Measurements from ENCODE around the gene DMXL1.

DNA sequence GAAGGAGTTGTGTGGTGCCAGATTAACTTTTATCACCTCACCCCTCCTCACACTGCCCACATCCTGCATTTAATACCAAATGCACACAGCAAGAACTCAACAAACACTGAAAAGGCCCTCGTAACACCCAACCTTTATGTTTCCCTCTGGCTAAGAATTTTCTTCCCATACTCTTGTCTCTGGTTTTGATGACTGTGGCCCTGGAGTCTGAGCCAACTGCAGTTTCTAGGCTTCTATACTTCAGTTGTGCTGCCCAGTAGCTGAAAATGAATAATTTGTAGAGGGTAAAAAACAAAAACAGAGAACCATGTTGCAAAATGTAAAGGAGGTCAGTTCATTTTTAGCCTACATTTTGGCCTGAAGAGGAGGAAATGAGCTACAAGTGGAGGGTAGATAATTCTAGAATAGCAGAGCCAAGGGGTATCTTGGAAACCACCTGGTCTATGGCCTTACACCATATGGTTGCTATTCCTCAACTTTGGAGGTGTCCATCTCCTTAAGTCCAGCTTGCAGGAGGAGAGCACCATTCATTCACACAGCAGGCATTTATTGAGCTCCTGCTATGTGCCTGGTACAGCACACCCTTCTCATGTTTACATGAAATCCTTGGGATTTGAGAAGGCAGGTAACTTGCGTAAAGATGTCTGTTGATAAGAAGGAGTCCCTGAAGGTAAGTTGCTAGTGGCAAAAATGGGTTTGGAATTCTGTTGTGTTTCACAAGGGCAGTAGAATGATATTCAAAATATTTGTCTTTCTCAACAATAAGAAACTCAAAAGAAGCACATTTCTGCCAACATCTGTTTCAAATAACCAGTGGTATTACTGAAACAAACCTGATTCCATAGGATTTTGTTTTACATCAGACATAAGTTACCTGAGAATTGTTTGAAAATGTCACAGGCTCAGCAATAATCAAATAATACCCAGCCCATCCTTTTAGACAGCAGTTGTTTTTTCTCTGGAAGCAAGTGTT lies 201.2 kb downstream of the DMXL1 start:
- TF ChIP-seq, protein P1, sequence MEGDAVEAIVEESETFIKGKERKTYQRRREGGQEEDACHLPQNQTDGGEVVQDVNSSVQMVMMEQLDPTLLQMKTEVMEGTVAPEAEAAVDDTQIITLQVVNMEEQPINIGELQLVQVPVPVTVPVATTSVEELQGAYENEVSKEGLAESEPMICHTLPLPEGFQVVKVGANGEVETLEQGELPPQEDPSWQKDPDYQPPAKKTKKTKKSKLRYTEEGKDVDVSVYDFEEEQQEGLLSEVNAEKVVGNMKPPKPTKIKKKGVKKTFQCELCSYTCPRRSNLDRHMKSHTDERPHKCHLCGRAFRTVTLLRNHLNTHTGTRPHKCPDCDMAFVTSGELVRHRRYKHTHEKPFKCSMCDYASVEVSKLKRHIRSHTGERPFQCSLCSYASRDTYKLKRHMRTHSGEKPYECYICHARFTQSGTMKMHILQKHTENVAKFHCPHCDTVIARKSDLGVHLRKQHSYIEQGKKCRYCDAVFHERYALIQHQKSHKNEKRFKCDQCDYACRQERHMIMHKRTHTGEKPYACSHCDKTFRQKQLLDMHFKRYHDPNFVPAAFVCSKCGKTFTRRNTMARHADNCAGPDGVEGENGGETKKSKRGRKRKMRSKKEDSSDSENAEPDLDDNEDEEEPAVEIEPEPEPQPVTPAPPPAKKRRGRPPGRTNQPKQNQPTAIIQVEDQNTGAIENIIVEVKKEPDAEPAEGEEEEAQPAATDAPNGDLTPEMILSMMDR (tag by site-specific recombination; IDR thresholded peaks at IDR 0.05) = no peak
- TF ChIP-seq, protein P2, sequence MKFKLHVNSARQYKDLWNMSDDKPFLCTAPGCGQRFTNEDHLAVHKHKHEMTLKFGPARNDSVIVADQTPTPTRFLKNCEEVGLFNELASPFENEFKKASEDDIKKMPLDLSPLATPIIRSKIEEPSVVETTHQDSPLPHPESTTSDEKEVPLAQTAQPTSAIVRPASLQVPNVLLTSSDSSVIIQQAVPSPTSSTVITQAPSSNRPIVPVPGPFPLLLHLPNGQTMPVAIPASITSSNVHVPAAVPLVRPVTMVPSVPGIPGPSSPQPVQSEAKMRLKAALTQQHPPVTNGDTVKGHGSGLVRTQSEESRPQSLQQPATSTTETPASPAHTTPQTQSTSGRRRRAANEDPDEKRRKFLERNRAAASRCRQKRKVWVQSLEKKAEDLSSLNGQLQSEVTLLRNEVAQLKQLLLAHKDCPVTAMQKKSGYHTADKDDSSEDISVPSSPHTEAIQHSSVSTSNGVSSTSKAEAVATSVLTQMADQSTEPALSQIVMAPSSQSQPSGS (tag by site-specific recombination; IDR thresholded peaks at IDR 0.05; ENCODE audit: low read depth) = no peak
- TF ChIP-seq IKZF3 (tag by site-specific recombination; IDR thresholded peaks at IDR 0.05) (no peak), ZNF701 (tag by site-specific recombination; IDR thresholded peaks at IDR 0.05) (no peak), ZNF785 (tag by site-specific recombination; IDR thresholded peaks at IDR 0.05) (no peak), MZF1 (tag by site-specific recombination; IDR thresholded peaks at IDR 0.05; ENCODE audit: borderline replicate concordance) (no peak), ZFP37 (tag by site-specific recombination; IDR thresholded peaks at IDR 0.05) (no peak), KLF9 (tag by site-specific recombination; IDR thresholded peaks at IDR 0.05; ENCODE audit: low read depth) (no peak), ZNF768 (tag by site-specific recombination; IDR thresholded peaks at IDR 0.05) (no peak)
- TF ChIP-seq, protein P3, sequence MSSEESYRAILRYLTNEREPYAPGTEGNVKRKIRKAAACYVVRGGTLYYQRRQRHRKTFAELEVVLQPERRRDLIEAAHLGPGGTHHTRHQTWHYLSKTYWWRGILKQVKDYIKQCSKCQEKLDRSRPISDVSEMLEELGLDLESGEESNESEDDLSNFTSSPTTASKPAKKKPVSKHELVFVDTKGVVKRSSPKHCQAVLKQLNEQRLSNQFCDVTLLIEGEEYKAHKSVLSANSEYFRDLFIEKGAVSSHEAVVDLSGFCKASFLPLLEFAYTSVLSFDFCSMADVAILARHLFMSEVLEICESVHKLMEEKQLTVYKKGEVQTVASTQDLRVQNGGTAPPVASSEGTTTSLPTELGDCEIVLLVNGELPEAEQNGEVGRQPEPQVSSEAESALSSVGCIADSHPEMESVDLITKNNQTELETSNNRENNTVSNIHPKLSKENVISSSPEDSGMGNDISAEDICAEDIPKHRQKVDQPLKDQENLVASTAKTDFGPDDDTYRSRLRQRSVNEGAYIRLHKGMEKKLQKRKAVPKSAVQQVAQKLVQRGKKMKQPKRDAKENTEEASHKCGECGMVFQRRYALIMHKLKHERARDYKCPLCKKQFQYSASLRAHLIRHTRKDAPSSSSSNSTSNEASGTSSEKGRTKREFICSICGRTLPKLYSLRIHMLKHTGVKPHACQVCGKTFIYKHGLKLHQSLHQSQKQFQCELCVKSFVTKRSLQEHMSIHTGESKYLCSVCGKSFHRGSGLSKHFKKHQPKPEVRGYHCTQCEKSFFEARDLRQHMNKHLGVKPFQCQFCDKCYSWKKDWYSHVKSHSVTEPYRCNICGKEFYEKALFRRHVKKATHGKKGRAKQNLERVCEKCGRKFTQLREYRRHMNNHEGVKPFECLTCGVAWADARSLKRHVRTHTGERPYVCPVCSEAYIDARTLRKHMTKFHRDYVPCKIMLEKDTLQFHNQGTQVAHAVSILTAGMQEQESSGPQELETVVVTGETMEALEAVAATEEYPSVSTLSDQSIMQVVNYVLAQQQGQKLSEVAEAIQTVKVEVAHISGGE (tag by site-specific recombination; conservative IDR thresholded peaks at IDR 0.05; ENCODE audit: low read depth) = no peak

Measured in HEK293 (cell line).